Urothelium cell line (cell line): Measurements from ENCODE around the gene CPE.
"Not testable (repeated sequence)": the region's sequence is repeated elsewhere in the genome, so short reads cannot be mapped to it uniquely, and the experiment has no call there.

Source experiments
- DNase-seq: peaks from one replicate; pipeline ENCODE4 v3.0.0; 2011; ENCODE audit warnings: low spot score, mixed read lengths
- FAIRE-seq: peaks from 2 replicates; lab custom pipeline; 2011; peaks lifted over from hg19 to GRCh38; lab: Jason Lieb, UNC

The CPE gene

DNA sequence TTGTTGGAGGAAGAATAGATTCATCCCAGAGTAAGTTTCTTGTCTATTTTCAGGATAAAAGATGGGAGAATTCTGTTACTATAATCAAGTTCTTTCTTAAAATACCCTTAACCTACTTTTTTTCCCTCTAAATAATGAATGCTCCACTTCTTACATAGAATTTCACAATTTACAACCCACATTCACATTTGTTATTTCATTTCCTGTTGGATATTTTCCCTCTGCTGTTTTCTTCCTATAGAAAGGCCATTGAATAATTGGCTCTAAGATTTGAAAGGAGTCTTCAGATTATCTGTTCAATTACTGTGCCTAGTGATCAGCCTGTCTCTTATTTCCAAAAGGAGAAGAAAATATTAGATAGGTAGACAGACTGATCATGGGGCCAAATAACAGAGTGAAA lies 79.7 kb downstream of the CPE start:
- FAIRE-seq = no peak
- no peak for DNase-seq

DNA sequence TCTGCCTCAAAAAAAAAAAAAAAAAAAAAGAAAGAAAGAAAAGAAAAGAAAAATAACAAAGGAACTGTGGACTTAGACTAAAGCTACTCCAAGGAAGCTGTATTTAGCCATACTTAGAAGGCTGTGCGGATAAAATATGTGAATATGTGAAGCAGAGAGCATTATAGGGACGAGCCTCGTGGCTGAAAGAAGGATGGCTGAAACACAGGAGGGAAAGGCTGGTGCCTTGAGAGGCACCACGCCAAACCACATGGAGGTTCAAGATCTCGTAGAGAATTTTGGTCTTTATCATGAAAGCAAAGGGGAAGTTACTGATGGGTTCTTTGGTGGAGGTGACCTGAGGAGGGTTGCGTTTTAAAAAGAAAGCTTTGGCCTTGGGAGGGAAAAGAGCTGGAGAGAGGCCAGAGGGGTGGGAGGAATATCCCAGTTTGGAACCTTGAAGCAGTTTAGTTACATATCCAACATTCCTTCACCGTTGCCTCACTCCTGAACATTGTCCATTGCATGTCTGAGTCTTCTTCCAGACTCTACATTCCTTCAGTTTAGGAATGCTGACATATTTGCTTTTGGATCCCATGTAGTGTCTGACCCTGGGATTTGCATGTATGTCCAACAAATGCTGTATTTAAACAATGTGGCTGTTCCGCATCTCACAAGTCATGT lies 82.5 kb downstream of the CPE start:
- DNase-seq (peak; percentile 57), FAIRE-seq (no peak)

DNA sequence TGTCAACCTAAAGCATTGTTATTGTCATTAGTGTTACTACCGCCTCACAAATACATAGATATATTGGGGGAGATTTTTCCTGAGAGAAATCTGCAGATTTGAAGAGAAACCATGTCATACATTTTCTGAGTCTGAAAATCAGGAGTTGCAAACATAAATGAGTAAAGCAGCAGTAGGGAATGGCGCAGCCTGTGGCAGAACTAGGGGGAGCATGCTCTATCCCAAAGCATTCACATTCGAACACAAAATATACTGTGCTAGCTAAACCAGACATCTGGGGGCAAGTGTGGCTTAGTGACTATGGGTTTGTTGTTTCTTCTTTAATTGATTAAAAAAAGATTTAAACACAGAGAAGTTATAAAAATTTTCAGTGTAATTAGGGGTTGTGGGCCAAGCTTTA lies 83.2 kb downstream of the CPE start:
- FAIRE-seq = no peak
- no peak for DNase-seq

DNA sequence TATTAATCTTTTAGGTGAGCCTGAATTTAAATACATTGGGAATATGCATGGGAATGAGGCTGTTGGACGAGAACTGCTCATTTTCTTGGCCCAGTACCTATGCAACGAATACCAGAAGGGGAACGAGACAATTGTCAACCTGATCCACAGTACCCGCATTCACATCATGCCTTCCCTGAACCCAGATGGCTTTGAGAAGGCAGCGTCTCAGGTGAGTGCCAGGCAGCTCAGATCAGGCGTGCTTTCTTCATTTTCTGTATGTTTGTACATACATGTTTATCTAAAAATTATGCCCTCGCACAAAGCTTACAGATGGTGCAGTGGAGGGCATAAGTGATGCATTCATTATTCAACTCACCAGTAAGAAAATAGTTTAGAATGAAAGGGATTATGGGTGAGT lies 85.6 kb downstream of the CPE start:
- DNase-seq = no peak
- no peak for FAIRE-seq

DNA sequence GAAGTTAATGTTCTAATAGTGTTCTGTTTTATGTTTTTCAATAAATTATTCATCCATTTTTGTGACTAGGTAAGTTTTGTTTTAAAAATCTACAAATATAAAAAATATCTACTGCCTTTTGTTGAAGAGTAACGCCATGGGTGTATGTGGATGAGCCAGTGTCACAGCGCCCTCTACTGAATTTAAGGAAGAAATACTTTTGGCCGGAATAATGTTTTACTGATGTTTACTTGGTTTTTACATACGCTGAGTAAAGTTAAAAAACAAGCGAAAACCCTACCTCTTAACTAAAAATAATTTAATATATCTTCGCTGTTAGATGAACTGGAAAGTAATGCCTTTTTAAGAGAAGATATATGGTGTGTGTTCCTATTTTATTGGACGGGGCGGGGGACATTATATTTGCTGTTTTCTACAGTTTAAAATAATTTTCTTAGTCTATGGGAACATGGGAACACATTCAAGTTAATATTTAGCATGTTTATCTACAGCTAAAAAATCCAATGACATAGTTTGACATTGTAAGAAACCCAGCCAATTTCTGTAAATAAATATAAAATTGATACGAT lies 86.1 kb downstream of the CPE start:
- peak; percentile 36 for DNase-seq
- FAIRE-seq = no peak

DNA sequence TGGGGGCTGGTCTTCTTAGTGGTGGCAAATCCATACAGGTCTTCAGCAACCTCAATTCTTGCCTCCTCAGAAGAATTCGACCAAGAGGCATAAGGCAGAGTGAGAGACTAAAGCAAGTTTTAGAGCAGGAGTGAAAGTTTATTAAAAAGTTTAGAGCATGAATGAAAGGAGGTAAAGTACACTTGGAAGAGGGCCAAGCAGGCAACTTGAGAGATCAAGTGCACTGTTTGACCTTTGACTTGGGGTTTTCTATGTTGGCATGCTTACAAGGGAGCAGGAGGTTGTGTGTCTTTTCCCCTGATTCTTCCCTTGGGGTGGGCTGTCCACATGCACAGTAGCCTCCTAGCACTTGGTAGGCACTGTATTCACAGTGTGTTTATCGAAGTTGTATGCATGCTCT lies 91.2 kb downstream of the CPE start:
- FAIRE-seq = no peak

DNA sequence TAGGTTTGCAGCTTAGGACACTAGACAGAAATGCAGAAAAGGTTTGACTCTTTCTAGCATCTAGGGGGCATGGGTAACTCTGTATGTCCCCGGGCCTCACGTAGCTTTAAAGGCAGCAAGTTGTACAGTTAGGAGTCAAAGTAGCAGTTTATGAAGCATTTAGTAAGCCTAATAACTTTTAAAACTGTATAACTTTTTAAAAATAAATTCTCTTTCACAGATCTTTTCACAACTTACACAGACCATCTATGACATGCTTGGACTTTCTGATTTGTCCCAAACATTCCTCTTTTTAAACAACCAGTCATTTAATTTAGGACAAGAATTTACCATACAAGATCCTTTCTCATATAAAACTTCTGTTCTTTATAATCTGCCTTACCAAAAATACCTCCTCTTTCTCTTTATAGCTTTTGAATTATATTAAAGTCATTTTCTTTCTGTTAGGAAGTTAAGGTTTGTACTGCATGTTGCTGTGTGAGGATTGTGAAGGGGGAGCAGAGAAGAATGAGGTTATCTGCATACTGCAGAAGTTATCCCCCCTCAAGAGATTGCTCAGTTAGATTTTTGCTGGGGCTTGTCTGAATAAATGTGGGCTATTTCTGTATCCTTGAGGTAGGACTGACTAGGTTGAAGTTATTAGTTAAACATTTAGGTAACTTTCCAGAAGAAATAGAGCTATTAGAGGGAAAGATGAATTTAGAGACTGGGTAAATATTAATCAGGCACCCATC lies 94.3 kb downstream of the CPE start:
- FAIRE-seq (no peak), DNase-seq (no peak)

More for the DNA sequence above, 91.2 kb downstream of the CPE start:
- DNase-seq = no peak

DNA sequence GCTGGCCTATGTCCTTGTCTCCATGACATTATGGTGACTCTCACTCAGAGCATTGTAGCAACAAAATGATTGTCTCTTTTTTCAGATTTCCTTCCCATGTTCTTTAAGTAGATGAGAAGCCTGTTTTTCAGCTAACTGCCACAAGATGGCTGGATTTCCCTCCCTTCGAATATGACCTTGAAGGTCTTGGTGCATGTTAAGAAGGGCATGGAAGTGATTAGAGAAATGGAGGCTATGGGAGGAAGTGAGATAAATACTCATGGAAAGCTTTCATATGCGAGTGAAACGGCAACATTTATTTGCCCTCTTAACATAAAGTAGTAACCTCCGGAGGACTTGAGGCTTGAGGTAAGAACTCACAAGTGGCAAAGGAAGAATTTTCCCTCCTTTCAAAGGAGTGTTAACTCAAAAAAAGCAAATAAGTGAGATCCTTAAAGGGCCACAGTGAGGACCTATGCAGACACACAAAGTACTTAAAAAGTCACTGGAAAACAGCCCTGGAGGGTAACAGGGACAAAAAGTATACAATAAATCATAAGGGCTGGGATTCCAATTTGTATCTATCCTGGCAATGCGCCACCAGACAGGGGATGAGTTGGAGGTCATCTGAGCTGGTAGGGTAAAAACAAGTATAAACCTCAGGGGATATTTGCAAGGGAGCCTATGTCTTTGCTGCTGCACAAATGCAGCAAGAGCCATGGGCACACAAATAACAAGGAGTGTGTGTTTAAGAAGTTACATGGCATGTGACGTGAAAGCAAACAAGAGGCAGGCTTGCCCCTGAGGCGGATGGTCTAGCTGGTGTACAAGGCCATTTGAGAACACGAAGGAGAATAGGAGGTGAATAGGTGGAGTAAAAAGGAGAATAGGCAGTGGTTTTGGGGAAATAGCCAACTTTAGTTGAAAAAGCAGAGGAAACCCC lies 96.2 kb downstream of the CPE start:
- FAIRE-seq (no peak), DNase-seq (no peak)

DNA sequence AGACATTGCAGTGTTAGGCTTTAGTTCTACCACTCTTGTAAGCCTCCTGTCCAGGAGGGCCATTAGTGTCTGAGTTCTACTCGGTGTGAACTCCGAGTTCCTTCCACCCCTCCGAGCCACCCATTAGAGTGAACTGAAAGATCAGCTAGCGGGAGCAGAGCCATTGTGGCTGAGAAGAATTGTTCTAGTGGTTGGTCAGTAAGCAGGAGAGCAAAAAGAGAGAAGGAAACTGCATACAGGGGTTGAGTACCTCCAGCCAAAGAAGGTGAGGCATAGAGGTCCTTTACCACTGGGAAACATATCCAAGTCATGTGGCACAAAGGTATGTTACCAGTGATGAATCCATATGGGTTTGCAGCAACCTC lies 96.9 kb downstream of the CPE start:
- FAIRE-seq = no peak

DNA sequence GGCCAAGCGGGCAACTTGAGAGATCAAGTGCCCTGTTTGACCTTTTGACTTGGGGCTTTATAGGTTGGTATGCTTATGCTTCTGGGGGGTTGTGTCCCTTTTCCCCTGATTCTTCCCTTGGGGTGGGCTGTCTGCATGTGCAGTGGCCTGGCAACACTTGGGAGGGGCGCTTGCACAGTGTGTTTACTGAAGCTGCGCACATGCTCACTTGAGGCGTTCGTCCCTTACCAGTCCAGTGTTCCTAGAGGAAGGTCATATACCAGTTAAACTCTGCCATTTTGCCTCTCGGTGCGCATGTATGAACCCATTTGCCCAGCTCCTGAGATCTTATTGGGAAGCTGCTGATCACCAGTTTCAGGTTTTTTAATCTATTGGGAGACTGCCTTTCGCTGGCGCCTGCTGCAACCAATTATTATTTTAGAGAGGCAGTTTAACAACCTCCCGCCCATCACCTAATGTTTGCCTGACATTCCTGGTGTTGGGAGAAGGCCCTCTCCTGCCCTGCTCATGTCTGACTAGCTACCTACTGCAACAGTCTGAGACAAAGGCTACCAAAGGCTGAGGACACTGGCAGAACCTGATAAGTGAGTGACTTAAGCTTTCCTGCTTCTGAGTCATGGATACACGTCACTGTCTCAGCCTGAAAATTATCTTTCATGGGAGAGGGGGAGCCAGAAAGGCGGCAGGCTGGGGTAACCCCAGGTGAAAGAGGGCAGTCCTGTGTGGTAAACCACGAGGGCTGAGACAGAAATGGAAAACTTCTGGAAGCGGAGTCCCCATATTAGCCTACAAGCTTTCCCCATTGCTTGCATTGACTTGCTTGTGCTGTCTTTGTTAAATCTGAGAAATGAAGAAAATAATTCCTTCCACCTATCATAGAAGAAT lies 97.6 kb downstream of the CPE start:
- DNase-seq (peak; percentile 65), FAIRE-seq (no peak)

More for the DNA sequence above, 96.9 kb downstream of the CPE start:
- DNase-seq = no peak

DNA sequence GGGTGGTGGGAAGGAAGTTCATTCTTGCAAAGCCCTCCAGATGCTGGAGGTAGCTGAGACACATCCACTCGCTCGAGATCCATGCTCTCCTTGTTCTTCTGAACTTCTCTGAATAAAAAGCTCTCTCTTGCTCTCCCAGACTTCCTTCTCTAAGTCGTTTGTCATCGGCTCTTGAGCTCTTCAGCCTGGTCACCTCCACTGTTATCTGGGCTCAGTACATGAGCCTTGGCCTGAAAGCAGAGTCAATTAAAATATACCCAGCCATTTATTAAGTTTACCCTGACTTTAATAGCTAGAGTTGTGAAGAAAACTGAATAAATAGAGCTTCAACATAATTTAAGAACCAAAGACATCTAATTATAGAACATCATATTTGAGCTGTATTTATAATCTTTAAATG lies 99.0 kb downstream of the CPE start:
- no peak for DNase-seq
- FAIRE-seq = no peak

DNA sequence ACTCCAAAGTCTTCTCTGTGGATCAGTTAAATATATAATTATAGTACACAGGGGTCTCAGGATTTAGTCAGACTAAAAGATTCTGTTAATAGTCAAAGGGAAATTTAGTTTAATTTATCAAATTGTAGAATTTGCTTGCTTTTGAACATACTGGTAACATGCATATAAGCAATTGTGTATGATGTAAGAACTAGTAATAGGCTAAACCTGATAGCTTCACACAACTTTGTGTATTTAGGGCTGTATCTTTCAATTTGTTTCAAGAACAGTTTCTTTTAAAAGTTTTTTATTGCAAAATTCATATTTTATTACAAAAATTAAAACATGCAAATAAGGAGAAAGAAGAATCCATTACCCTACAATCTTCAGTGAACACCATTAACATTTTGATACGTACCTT lies 99.5 kb downstream of the CPE start:
- no peak for FAIRE-seq
- no peak for DNase-seq

DNA sequence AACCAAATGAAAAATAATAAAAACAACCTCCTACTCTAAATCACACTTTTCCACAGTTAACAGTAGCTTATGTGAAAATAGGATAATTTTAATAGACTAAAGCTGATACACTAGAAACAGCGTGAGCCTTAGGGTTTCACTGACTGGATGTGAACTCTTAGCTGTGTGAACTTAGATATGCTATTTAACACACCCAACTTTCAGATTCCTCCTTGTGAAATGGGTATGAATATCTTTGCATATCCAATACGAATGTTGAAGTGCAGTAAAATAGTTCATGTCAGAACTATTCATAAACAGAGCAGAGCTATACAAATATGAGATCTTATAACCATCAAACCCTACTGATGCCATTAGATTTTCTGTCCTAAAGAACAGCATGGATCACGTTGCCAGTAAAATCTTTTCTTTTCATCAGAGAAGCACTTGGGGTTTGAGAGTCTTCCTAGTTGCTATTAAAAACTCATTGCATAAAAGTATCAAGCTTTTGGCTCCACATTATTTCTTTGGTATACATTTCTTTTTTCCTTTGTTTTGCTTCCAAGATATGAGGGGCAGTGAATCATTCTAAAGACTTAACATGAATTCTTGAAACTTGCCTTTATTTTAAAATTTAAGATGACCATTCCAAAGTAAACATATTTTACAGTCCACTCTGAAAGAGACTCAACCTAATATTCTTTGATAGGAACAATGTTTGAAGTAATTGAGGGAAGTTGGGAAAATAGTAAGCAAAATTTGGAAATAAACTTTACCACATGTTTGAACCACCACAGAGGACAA lies 102.4 kb downstream of the CPE start:
- no peak for DNase-seq
- no peak for FAIRE-seq

DNA sequence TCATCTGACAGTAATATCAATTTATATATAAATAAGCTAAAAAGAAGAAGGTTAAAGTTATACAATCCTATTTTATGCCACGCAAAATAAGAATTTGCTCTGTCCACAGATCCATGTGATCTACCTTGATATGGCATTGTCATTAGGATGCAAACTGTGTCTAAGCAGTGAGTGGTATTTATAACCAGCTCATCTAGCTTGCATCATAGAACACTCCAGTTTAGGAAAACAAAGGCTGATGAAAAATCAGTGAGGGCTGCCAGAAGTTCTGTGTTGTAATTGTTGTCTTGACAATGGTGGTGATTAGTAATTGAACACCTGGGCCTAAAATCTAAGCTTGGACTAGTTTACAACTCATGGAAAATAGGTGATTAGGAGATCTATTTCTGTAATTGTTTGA lies 111.0 kb downstream of the CPE start:
- FAIRE-seq (no peak), DNase-seq (no peak)

DNA sequence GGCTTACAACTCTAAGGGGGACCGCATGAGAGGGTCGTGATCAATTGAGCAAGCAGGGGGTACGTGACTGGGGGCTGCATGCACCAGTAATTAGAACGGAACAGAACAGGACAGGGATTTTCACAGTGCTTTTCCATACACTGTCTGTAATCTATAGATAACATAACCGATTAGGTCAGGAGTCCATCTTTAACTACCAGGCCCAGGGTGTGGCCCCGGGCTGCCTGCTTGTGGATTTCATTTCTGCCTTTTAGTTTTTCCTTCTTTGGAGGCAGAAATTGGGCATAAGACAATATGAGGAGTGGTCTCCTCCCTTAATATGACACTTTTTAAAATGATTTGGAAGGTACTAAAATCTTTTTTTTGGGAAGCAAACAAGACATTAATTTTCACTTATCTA lies 113.8 kb downstream of the CPE start:
- FAIRE-seq, DNase-seq: not testable (repeated sequence)

DNA sequence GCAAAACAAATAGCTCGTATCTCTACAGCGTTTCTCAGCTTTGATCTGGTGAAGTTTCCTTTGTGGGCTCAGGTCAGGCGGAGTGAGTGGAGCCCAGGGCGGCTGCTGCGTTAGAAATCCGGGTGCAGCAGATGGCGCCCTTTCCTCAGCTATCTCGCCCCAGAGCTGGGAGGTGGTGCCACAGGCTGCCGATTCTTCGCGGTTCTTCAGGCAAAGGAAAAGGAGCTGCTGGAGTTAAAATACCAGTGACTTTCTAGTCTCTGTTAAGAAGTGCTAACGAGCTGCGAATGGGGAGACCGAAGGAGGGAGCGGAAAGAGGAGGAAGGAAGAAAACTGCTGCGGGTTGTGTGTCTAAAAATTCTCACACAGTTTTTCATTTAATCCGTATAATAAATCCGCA lies 114.6 kb downstream of the CPE start:
- peak; percentile 76 for DNase-seq

DNA sequence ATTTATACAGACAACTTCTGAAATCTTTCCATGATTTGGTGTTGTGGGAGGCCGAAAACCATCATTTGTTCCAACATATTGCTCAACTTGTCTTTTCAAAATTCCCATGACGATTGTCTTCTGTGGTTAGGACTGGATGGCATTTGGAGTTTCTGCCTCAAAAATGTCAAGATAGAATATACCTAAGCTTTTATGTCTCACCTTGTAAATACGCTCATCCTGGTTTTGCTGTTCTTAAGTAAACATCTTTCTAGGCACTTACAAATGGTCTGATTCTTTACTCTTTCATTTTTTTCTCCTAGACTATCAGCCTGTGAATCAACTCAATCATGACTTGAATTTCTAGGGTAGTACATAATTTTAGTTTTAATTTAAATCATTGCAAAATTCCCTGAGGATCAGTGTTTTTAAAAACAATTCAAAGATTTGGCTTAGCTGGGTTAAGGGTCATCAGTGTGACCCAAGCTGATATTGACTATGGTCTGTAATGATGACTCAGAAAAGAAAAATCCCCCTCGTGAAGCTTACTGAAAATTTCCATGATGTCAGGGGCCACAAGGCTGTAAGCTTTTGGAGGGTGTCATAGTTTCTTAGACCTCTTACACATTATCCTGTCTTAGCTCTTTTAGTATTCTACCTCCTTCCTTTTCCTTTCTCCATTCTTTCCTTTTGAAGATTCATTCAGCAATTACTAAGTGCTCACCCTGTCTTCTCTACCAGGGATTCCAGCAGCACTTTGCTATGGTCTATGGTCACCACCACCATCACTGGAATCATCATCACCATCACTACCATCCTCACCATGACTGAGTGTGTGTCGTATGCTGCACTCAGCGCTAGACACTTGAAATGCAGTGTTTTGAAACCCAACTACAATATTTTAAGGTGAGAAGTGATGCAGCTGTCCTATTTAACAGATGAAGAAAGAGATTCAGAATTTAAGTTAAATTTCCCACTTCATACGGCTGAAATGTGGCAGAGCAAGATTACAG lies 124.4 kb downstream of the CPE start:
- FAIRE-seq (no peak), DNase-seq (peak; percentile 42)

More for the DNA sequence above, 114.6 kb downstream of the CPE start:
- no peak for FAIRE-seq

DNA sequence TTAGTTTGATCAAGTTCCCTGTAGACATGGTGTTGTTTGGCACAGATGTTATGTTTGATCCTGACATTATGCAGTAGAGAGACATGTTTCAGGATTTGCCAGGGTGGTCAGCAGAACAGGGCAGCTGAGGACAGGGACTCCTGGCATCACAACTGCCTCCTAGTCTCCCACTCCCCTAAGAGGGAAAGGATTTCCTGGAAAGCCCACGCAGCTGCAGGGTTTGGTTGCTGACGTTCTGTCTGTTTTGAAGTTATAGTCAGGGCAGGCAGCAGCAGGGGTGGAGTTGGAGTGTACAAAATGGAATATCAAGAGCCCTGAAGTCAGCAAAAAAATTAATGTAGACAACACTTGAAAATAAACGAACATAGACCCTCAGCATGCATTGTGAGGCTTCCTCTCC lies 125.4 kb downstream of the CPE start:
- DNase-seq (no peak), FAIRE-seq (no peak)
